Stimulated activated naive CD4-positive, alpha-beta T cell treated with Interleukin-2 at 50 U/mL for 16 hours (primary cell): ENCODE measurements around the gene DICER1.
"Not testable (repeated sequence)": the region's sequence is repeated elsewhere in the genome, so short reads cannot be mapped to it uniquely, and the experiment has no call there.

Source experiments
- DNase-seq: peaks from one replicate; lab custom pipeline; 2025; lab: John Stamatoyannopoulos, UW

Gene DICER1

GRCh38 chr14:95146079-95146771, 11.1 kb downstream of the DICER1 start:
- DNase-seq = no peak

GRCh38 chr14:95144849-95145248, 12.5 kb downstream of the DICER1 start:
- no peak for DNase-seq

GRCh38 chr14:95143808-95144620, 13.3 kb downstream of the DICER1 start:
- no peak for DNase-seq

- no peak for DNase-seq
These were observed 15.1 kb downstream of the DICER1 start for GRCh38 chr14:95142208-95142607.

- no peak for DNase-seq
These were observed 15.6 kb downstream of the DICER1 start for GRCh38 chr14:95141684-95142083.

- DNase-seq = no peak
These were observed 17.1 kb downstream of the DICER1 start for GRCh38 chr14:95140060-95140858.

- DNase-seq = no peak
These were observed 18.5 kb downstream of the DICER1 start for GRCh38 chr14:95138876-95139275.

- DNase-seq = not testable (repeated sequence)
These were observed 18.9 kb downstream of the DICER1 start for GRCh38 chr14:95138455-95138854.

GRCh38 chr14:95137804-95138167, 19.5 kb downstream of the DICER1 start:
- DNase-seq = no peak

GRCh38 chr14:95137164-95137803, 20.0 kb downstream of the DICER1 start:
- DNase-seq = no peak

GRCh38 chr14:95136631-95137030, 20.7 kb downstream of the DICER1 start:
- no peak for DNase-seq

GRCh38 chr14:95134304-95134933, 22.9 kb downstream of the DICER1 start:
- DNase-seq = no peak

GRCh38 chr14:95133282-95133681, 24.0 kb downstream of the DICER1 start:
- no peak for DNase-seq

GRCh38 chr14:95132760-95133159, 24.6 kb downstream of the DICER1 start:
- DNase-seq = no peak

GRCh38 chr14:95130549-95130948, 26.8 kb downstream of the DICER1 start:
- no peak for DNase-seq

GRCh38 chr14:95128140-95128539, 29.2 kb downstream of the DICER1 start:
- DNase-seq = no peak

- DNase-seq = no peak
These were observed 29.8 kb downstream of the DICER1 start for GRCh38 chr14:95127531-95127911.

GRCh38 chr14:95126906-95127530, 30.3 kb downstream of the DICER1 start:
- DNase-seq = no peak

GRCh38 chr14:95125915-95126314, 31.4 kb downstream of the DICER1 start:
- DNase-seq = no peak

GRCh38 chr14:95125221-95125620, 32.1 kb downstream of the DICER1 start:
- DNase-seq = no peak

- no peak for DNase-seq
These were observed 33.3 kb downstream of the DICER1 start for GRCh38 chr14:95123891-95124579.
